ENCODE data around the gene RFPL3.

DNA sequence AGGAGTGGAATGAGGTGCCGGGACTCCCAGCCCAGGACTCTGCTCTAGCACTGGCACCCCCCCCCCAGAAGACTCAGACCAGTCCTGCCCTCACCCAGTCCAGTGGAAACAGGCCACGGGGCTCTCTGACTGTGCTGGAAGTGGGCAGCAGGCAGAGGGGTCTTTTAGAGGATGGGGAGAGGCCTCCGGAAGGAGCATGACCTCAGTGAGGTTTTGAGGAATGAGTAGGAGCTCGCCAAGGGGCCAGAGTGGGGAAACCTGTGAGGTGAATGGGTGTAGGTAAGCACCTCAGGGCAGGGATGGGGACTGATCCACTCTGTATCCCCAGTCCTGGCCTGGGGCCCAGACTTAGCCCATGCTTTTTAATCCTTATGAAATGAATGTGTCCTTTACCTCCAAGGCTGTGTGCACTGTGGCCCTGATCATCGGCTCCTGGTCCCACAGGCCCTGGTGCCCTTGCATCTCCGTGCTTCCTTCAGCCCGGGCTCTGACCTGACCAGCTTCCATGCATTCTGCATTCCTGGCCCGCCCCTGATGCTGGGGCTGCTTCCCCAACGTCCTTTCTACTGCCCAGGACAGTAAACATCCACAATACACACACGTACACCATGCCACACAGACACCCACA is 24.4 kb upstream of the RFPL3 start:
- TF ChIP-seq, protein P1, sequence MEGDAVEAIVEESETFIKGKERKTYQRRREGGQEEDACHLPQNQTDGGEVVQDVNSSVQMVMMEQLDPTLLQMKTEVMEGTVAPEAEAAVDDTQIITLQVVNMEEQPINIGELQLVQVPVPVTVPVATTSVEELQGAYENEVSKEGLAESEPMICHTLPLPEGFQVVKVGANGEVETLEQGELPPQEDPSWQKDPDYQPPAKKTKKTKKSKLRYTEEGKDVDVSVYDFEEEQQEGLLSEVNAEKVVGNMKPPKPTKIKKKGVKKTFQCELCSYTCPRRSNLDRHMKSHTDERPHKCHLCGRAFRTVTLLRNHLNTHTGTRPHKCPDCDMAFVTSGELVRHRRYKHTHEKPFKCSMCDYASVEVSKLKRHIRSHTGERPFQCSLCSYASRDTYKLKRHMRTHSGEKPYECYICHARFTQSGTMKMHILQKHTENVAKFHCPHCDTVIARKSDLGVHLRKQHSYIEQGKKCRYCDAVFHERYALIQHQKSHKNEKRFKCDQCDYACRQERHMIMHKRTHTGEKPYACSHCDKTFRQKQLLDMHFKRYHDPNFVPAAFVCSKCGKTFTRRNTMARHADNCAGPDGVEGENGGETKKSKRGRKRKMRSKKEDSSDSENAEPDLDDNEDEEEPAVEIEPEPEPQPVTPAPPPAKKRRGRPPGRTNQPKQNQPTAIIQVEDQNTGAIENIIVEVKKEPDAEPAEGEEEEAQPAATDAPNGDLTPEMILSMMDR (IDR thresholded peaks at IDR 0.05), result no peak
- TF ChIP-seq POLR2A (IDR thresholded peaks at IDR 0.05), result no peak
- TF ChIP-seq EP300 (IDR thresholded peaks at IDR 0.05), result no peak
